Measurements from ENCODE around the gene RRAGB.
A peak's percentile ranks its signal among the peaks of the same experiment; 100 is the strongest.
"Not testable (repeated sequence)": the region's sequence is repeated elsewhere in the genome, so short reads cannot be mapped to it uniquely, and the experiment has no call there.

RRAGB gene, protein sequence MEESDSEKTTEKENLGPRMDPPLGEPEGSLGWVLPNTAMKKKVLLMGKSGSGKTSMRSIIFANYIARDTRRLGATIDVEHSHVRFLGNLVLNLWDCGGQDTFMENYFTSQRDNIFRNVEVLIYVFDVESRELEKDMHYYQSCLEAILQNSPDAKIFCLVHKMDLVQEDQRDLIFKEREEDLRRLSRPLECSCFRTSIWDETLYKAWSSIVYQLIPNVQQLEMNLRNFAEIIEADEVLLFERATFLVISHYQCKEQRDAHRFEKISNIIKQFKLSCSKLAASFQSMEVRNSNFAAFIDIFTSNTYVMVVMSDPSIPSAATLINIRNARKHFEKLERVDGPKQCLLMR

DNA sequence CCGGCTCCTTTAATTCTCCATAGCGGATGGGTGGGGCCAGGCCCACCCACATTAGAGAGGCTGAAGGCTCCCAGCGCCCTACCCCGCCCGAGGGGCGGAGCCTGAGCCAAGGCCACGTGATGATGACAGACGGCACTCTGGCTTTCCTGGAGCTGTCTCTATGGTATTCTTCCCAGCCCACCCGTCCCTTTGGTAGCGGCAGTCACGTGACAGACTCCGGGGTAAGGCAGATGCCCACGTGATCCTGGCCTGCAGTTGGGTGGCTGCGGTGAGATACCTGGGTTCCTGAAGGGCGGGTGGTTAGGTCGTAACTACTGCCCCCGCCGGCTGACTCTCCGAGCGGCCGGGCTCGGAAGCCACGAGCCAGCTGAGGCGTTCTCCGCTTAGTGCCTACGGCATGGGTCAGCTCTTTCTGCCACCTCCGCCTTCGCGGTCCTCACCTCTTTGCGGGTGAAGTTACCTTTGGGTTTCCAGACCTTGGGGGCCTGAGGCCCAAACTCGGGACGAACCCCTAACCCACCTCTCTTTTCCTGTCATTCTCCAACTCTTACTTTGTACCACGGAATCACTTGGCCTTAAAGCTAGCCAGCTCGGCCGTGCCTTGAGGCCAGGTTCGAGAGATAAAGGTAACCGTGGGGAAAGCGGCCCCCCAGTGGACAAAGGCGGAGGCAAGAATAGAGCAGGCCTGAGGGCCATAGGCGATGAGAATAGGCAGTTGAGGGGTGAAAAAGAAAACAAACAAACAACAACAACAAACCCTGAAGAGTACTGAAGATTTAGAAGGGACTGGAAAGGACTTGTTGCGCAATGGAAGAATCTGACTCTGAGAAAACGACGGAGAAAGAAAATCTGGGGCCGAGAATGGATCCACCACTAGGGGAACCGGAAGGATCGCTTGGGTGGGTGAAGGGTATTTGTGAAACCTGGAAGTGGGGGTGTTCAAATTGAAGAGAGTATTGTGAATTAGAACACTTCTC lies at the start of gene RRAGB:
Gene RRAGB (plus strand): TSS at position 229 of the 977 bp plus-strand sequence. CDS start 579 bp downstream, at position 808.
- DNase-seq (ENCODE audit: low read depth in 3 of 3), result peak; percentile 71 to 87 (median 78)

DNA sequence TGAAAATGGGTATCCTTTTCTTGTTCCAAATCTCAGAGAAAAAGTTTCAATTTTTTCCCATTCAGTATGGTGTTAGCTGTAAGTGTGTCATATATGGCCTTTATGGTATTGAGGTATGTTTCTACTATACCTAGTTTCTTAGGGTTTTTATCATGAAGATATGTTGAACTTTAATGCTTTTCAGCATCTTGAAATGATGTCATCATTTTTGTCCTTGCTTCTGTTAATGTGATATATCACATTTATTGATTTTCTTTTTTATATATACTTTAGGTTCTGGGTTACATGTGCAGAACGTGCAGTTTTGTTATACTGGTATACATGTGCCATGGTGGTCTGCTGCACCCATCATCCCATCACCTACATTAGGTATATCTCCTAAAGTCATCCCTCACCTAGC lies 49.5 kb upstream of the RRAGB start:
- DNase-seq (ENCODE audit: low read depth in 3 of 3), result no peak

DNA sequence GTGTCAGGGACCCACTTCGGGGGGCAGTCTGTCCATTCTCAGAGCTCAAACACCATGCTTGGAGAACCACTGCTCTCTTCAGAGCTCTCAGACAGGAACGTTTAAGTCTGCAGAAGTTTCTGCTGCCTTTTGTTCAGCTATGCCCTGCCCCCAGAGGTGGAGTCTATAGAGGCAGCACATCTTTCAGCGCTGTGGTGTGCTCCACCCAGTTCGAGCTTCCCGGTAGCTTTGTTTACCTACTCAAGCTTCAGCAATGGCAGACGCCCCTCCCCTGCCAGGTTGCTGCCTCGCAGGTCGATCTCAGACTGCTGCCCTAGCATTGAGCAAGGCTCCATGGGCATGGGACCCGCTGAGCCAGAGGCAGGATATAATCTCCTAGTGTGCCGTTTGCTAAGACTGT lies 29.0 kb upstream of the RRAGB start:
- DNase-seq (ENCODE audit: low read depth in 3 of 3), result not testable (repeated sequence)

DNA sequence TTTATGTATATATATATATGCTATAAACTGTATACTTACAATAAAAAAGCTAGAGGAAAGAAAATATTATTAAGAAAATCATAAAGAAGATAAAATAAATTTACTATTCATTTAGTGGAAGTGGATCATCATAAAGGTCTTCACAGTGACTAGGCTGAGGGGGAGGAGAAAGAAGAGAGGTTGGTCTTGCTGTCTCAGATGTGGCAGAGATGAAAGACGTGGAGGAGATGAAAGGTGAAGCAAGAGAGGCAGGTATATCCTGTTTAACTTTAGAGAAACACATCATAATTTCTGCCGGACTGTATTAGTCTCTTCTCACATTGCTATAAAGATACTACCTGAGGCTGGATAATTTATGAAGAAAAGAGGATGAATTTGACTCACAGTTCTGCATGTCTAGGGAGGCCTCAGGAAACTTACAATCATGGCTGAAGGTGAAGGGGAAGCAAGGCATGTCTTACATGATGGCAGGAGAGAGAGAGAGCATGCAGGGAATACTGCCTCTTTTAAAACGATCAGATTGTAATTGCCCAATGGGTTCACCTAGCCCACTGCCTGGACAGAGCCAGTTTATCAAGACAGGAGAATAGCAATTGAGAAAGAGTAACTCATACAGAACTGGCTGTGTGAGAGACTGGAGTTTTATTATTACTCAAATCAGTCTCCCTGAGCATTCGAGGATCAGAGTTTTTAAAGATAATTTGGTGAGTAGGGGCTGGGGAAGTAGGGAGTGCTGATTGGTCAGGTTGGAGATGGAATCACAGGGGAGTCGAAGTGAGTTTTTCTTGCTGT lies 22.1 kb upstream of the RRAGB start:
- DNase-seq (ENCODE audit: low read depth in 3 of 3), result no peak

- no peak for DNase-seq (ENCODE audit: low read depth in 3 of 3)
Observed at GRCh38 chrX:55697381-55697780, 20.2 kb upstream of the RRAGB start.

- no peak for DNase-seq (ENCODE audit: low read depth in 3 of 3)
Observed at GRCh38 chrX:55702671-55703070, 14.9 kb upstream of the RRAGB start.

DNA sequence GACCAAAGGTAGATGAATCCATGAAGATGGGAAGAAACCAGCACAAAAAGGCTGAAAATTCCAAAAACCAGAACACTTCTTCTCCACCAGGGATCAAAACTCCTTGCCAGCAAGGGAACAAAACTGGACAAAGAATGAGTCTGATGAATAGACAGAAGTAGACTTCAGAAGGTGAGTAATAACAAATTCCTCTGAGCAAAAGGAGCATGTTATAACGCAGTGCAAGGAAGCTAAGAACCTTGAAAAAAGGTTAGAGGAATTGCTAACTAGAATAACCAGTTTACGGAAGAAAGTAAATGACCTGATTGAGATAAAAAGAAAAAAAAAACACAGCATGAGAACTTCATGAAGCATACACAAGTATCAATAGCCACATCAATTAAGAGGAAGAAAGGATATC lies 14.1 kb upstream of the RRAGB start:
- not testable (repeated sequence) for DNase-seq (ENCODE audit: low read depth in 3 of 3)

GRCh38 chrX:55705066-55705465 lies 12.5 kb upstream of the RRAGB start:
- DNase-seq (ENCODE audit: low read depth in 3 of 3), result not testable (repeated sequence)

GRCh38 chrX:55709735-55710134 lies 7.8 kb upstream of the RRAGB start:
- DNase-seq (ENCODE audit: low read depth in 3 of 3), result no peak

GRCh38 chrX:55710701-55711100 lies 6.8 kb upstream of the RRAGB start:
- no peak for DNase-seq (ENCODE audit: low read depth in 3 of 3)

DNA sequence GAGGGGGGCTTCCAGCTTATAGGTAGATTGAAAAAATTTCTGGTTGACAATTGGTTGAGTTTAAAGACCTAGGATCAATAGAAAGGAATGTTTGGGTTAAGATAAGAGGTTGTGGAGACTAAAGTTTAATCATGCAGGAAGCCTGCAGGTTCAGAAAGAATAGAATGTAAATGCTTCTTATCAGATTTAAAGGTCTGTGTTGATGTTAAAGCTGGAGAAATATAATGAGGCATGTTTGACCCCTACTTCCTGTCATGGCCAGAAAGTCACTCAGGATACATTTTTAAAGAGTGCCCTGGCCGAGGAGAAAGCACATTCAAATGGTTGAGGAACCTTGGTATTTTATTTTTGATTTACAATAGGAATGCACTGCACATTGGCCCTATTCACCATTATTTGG lies 3.9 kb upstream of the RRAGB start:
- no peak for DNase-seq (ENCODE audit: low read depth in 3 of 3)

GRCh38 chrX:55714161-55714560 lies 3.4 kb upstream of the RRAGB start:
- no peak for DNase-seq (ENCODE audit: low read depth in 3 of 3)

DNA sequence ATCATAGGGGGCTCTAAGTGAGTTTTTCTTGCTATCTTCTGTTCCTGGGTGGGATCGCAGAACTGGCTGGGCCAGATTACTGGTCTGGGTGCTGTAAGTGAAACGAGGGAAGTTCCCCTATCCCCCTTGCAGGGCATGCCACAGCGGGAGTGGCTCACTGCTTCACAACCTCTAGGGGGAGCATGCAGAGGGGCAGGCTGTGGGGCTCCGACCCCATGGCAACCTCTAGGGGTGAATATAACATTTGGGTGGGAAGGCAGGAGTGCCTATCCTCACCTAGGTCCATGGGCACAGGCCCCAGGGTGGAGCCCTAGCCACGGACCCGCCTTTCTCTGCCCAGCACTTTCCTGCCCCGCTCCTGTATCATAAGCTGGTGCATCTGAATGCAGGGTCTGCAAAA lies 1.7 kb upstream of the RRAGB start:
- no peak for DNase-seq (ENCODE audit: low read depth in 3 of 3)

- DNase-seq (ENCODE audit: low read depth in 3 of 3), result no peak
Observed at GRCh38 chrX:55716937-55717336, 612 bp upstream of the RRAGB start.

DNA sequence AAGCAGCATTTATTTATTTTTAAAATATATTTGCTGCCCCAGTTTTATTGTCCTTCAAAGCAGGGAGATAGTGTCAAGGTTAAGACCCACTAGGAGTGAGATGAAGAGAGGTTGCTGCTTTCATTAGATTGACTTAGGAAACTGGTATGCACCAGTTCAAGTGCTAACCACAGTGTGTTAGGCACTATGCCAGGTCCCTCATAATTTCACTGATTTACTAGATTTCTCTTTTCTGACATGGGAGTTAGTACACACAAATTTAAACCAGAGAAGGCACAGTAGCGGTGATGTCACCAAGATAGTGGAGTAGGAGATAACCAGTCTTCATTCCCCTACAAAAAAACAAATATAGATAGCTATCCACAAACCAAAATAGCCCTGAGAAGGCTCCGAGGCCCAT lies 14.3 kb downstream of the RRAGB start:
- no peak for DNase-seq (ENCODE audit: low read depth in 3 of 3)

- DNase-seq (ENCODE audit: low read depth in 3 of 3), result no peak
Observed at GRCh38 chrX:55738969-55739368, 21.4 kb downstream of the RRAGB start.

DNA sequence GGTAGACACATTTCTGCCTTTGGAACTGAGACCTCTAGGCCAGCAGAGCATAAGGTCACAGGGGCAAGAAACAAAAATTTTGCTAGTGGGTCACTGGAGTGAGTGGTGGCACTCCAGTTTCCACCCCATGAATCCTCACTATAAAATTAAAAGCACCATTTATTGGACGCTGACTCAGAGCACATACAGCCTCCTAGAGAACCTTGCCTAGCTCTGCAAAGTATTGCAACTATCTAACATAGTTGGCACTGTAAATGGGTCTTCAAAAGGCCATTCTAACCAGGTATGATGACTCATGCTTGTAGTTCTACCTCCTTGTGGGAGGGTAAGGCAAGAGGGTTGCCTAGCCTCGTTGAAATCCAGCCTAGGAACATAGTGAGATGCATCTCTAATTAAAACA lies 25.1 kb downstream of the RRAGB start:
- DNase-seq (ENCODE audit: low read depth in 3 of 3), result no peak

DNA sequence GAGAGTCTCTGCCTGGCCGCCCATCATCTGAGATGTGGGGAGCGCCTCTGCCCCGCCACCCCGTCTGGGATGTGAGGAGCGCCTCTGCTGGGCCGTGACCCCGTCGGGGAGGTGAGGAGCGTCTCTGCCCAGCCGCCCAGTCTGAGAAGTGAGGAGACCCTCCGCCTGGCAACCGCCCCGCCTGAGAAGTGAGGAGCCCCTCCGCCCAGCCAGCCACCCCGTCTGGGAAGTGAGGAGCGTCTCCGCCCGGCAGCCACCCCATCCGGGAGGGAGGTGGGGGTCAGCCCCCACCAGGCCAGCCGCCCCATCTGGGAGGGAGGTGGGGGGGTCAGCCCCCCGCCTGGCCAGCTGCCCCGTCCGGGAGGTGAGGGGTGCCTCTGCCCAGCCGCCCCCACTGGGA lies 30.9 kb downstream of the RRAGB start:
- DNase-seq (ENCODE audit: low read depth in 3 of 3), result not testable (repeated sequence)

GRCh38 chrX:55750256-55750655 lies 32.7 kb downstream of the RRAGB start:
- DNase-seq (ENCODE audit: low read depth in 3 of 3), result no peak

DNA sequence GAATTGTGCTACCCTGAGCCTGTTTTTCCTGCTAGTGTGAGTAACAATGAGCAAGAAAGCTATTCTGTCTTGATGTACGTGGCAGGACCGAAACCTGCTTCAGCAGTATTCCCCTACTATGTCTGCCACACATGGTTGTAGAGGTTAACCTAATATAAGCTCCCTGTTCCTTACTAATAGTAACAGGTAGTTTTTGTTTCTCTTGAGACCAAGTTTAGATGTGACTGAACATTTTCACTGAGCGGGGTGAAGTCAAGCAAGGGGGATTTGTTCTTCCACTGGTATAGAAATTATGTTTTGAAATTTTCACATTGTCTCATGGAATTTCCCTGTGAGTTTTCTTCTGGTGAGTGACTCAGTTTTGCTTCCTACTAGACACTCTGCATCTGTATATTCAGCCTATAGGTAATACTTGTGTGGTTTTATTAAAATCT lies 37.3 kb downstream of the RRAGB start:
- DNase-seq (ENCODE audit: low read depth in 3 of 3), result peak in 1 of 3 donors; percentile 0

- no peak for DNase-seq (ENCODE audit: low read depth in 3 of 3)
Observed at GRCh38 chrX:55758033-55758432, 40.5 kb downstream of the RRAGB start.

DNA sequence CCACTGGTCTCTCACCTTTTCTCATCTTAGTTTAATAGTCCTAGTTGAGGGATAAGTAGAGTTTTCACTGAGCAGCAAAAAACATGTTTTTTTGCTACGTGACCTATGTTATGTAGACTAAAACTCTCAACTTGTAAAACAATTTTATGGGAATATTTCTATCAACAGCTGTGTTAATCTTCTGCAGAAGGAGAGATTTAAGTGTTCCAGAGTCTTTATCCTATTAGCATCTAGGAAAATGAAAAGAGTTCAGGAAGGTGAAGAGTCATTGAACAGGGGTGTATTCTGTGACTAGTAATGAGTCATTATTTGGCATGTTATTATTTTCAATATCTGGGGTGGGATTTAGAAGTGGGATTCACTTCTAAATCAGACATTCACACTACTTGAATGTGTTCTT lies 41.9 kb downstream of the RRAGB start:
- no peak for DNase-seq (ENCODE audit: low read depth in 3 of 3)
